NCI-H187 (cell line): ENCODE results near the gene WDHD1.
A peak's percentile ranks its signal among the peaks of the same experiment; 100 is the strongest.
"Not testable (repeated sequence)": the region's sequence is repeated elsewhere in the genome, so short reads cannot be mapped to it uniquely, and the experiment has no call there.

Source experiments
- DNase-seq, 2 experiments: peaks; one replicate each; lab custom pipeline; 2025; lab: John Stamatoyannopoulos, UW

WDHD1 gene

GRCh38 chr14:54953609-54954008 lies 73.3 kb downstream of the WDHD1 start:
- DNase-seq: not testable (repeated sequence)

GRCh38 chr14:54952803-54953202 lies 74.1 kb downstream of the WDHD1 start:
- DNase-seq: not testable (repeated sequence)

GRCh38 chr14:54947230-54947629 lies 79.7 kb downstream of the WDHD1 start:
- no peak for DNase-seq

GRCh38 chr14:54946500-54946899 lies 80.4 kb downstream of the WDHD1 start:
- DNase-seq: no peak

- no peak for DNase-seq
These were observed 82.0 kb downstream of the WDHD1 start for GRCh38 chr14:54944737-54945391.

- DNase-seq: no peak
These were observed 84.0 kb downstream of the WDHD1 start for GRCh38 chr14:54942913-54943312.

GRCh38 chr14:54936816-54937215 lies 90.1 kb downstream of the WDHD1 start:
- no peak for DNase-seq

- DNase-seq: no peak
These were observed 90.9 kb downstream of the WDHD1 start for GRCh38 chr14:54935958-54936357.

- no peak for DNase-seq
These were observed 91.8 kb downstream of the WDHD1 start for GRCh38 chr14:54935100-54935499.

- no peak for DNase-seq
These were observed 93.9 kb downstream of the WDHD1 start for GRCh38 chr14:54933006-54933405.

GRCh38 chr14:54931598-54932340 lies 95.1 kb downstream of the WDHD1 start:
- no peak for DNase-seq

GRCh38 chr14:54931101-54931500 lies 95.8 kb downstream of the WDHD1 start:
- no peak for DNase-seq

GRCh38 chr14:54929556-54929955 lies 97.3 kb downstream of the WDHD1 start:
- DNase-seq: no peak

GRCh38 chr14:54928216-54928615 lies 98.7 kb downstream of the WDHD1 start:
- DNase-seq: no peak

- DNase-seq: no peak
These were observed 99.3 kb downstream of the WDHD1 start for GRCh38 chr14:54927551-54927950.

GRCh38 chr14:54926570-54926969 lies 100.3 kb downstream of the WDHD1 start:
- not testable (repeated sequence) for DNase-seq

GRCh38 chr14:54922598-54922997 lies 104.3 kb downstream of the WDHD1 start:
- DNase-seq: no peak

GRCh38 chr14:54920052-54920451 lies 106.8 kb downstream of the WDHD1 start:
- DNase-seq: peak in 1 of 2 experiments; percentile 5

- DNase-seq: no peak
These were observed 107.6 kb downstream of the WDHD1 start for GRCh38 chr14:54919330-54919729.

GRCh38 chr14:54918427-54918826 lies 108.5 kb downstream of the WDHD1 start:
- DNase-seq: no peak

- no peak for DNase-seq
These were observed 110.8 kb downstream of the WDHD1 start for GRCh38 chr14:54916101-54916500.

- no peak for DNase-seq
These were observed 116.9 kb downstream of the WDHD1 start for GRCh38 chr14:54909817-54910558.

- DNase-seq: not testable (repeated sequence)
These were observed 117.9 kb downstream of the WDHD1 start for GRCh38 chr14:54908973-54909372.
